Panc1 (cell line): ENCODE results near the gene S100A10. TPM values are rescaled to one million over a fixed set of nuclear protein-coding genes. Genes with fewer than 3 reads are reported as not detected.
A peak's percentile ranks its signal among the peaks of the same experiment; 100 is the strongest.

Experiments used
- ATAC-seq: fragments of 200-7000 bp; cut with Tn5 transposase; 2 replicates; pipeline ENCODE4 v1.9.1; 2020; ENCODE audit warnings: mild to moderate bottlenecking, moderate library complexity
- BruUV-seq: library from RNA; stranded (reverse); fragments of 400-500 nt; replicated peaks from 2 replicates; lab custom pipeline; 2021; lab: Mats Ljungman, UMichigan
- CTCF ChIA-PET: fragments of 300-600 bp; sonication (Branson Sonifier 250); formaldehyde crosslinking; loops from one replicate; lab custom pipeline; 2022; ENCODE audit warnings: antibody characterized with exemption; lab: Charles Lee
- POLR2A ChIA-PET: fragments of 300-600 bp; sonication (Branson Sonifier 250); formaldehyde crosslinking; loops from one replicate; lab custom pipeline; 2022; ENCODE audit warnings: antibody characterized with exemption; lab: Charles Lee
- DNase-seq: peaks from one replicate; pipeline ENCODE4 v3.0.0-alpha.2; 2010; ENCODE audit warnings: low read depth, low spot score
- H3K27ac ChIP-seq: 2 replicates; pipeline ENCODE4 v1.5.1; 2011; ENCODE audit warnings: mild to moderate bottlenecking, low read length, inconsistent platforms
- H3K27me3 ChIP-seq: fragments of 200-500 bp; sonication (Bioruptor generic); 2 replicates; pipeline ENCODE4 v1.6.0; 2014; ENCODE audit warnings: low read length, inconsistent platforms; ENCODE audit not compliant: control insufficient read depth, insufficient read depth
- H3K36me3 ChIP-seq: fragments of 200-500 bp; sonication (Bioruptor generic); 2 replicates; pipeline ENCODE4 v1.5.1; 2014; ENCODE audit warnings: inconsistent platforms, mild to moderate bottlenecking, low read length, moderate library complexity; ENCODE audit not compliant: control insufficient read depth, insufficient read depth
- H3K4me1 ChIP-seq: 2 replicates; pipeline ENCODE4 v1.5.1; 2011; ENCODE audit warnings: inconsistent platforms, mild to moderate bottlenecking, low read length, moderate library complexity; ENCODE audit not compliant: control insufficient read depth, insufficient read depth
- H3K4me3 ChIP-seq, 2 experiments: 2 replicates each; pipeline ENCODE4 v1.5.1; 2011 to 2012; ENCODE audit warnings: low read depth in 2 of 2, low read length in 2 of 2, mild to moderate bottlenecking in 2 of 2, inconsistent platforms in 1 of 2, moderate library complexity in 1 of 2
- H3K9me3 ChIP-seq: fragments of 200-500 bp; sonication (Bioruptor generic); 2 replicates; pipeline ENCODE4 v1.5.1; 2014; ENCODE audit warnings: low read depth, mild to moderate bottlenecking, inconsistent platforms, low read length, moderate library complexity; ENCODE audit not compliant: control insufficient read depth, insufficient read depth
- CTCF ChIP-seq: fragments of 450-650 bp; IDR thresholded peaks from 2 replicates; pipeline ENCODE4 v1.5.1; 2017; ENCODE audit warnings: mild to moderate bottlenecking
- POLR2AphosphoS5 ChIP-seq: IDR thresholded peaks from 2 replicates; pipeline ENCODE4 v1.6.1; 2012; ENCODE audit warnings: mild to moderate bottlenecking, low read depth, low read length, moderate library complexity
- REST ChIP-seq, 2 experiments: IDR thresholded peaks; 2 replicates each; pipeline ENCODE4 v1.6.1; 2011 to 2012; ENCODE audit warnings: low read depth in 2 of 2, control low read depth in 1 of 2, low read length in 1 of 2, mild to moderate bottlenecking in 1 of 2, moderate library complexity in 1 of 2; ENCODE audit not compliant: insufficient read depth in 1 of 2
- SIN3A ChIP-seq: IDR thresholded peaks from 2 replicates; pipeline ENCODE4 v1.6.1; 2012; ENCODE audit warnings: low read depth, mild to moderate bottlenecking, low read length, moderate library complexity, borderline replicate concordance; ENCODE audit not compliant: insufficient read depth
- TCF7L2 ChIP-seq: IDR thresholded peaks from 2 replicates; pipeline ENCODE4 v1.6.1; 2011; ENCODE audit warnings: mild to moderate bottlenecking, low read depth, low read length, inconsistent platforms
- in situ Hi-C: cut with HindIII; loops from 2 replicates; pipeline ENCODE4 v1.10.0; 2016; ENCODE audit warnings: low sequenced_read_pairs, low pct_unique_long_range_greater_than_20kb
- intact Hi-C: fragments of 100-400 bp; cut with micrococcal nuclease; formaldehyde crosslinking; loops from one replicate; pipeline ENCODE4 v1.10.0; 2022; ENCODE audit not compliant: unreplicated experiment
- total RNA-seq: library from RNA; stranded (reverse); gene quantifications from one replicate; pipeline ENCODE4 v1.2.1, GENCODE V29; 2021; ENCODE audit not compliant: unreplicated experiment

Gene S100A10
- total RNA-seq, 1 experiment from 2014 or later = 1,621 TPM

GRCh38 chr1:151936653-151937052, 57.0 kb downstream of the S100A10 start:
- Histone ChIP-seq H3K27me3 (no peaks in the 10 kb centered on the region), H3K4me3 (peak overlapping the region in 1 of 2 experiments; percentile 32; a peak in 2 of 4 replicates), H3K4me1 (peaks cover 41% of the 10 kb centered on the region), H3K27ac (peak overlapping the region; percentile 81), H3K9me3 (no peaks in the 10 kb centered on the region), H3K36me3 (no peaks in the 10 kb centered on the region)
- ChIA-PET POLR2A (interaction anchor here (0.9 to 1.3 kb wide), 2 partner anchors 41 to 53 kb away, joined by 3 read pairs; no protein-coding TSS in a partner anchor), CTCF (interaction anchor here (0.6 to 4.7 kb wide), 2 partner anchors 64 to 101 kb away, joined by 3 to 35 read pairs; no protein-coding TSS in a partner anchor)
- ATAC-seq (peak; percentile 50; the same call in 1 of the 2 replicates), DNase-seq (no peak)
- intact Hi-C loops (loop anchor here (10.0 kb wide), 1 partner anchor 248 kb away; no protein-coding TSS in a partner anchor), in situ Hi-C loops (no loop called here)
- BruUV-seq = no TSS peak
- TF ChIP-seq SIN3A (no peak), TCF7L2 (peak; percentile 64)

- intact Hi-C loops (loop anchor here (10.0 kb wide), 1 partner anchor 249 kb away; no protein-coding TSS in a partner anchor), in situ Hi-C loops (no loop called here)
- DNase-seq (no peak), ATAC-seq (no peak)
- Histone ChIP-seq H3K4me3 (no peak overlapping the region; a peak in 1 of 4 replicates), H3K36me3 (no peaks in the 10 kb centered on the region), H3K4me1 (peaks cover 35% of the 10 kb centered on the region), H3K9me3 (no peaks in the 10 kb centered on the region), H3K27ac (peak overlapping the region; percentile 81), H3K27me3 (no peaks in the 10 kb centered on the region)
- no TSS peak for BruUV-seq
- TF ChIP-seq CTCF = no peak
- no peak for TF ChIP-seq POLR2AphosphoS5
- no peak for TF ChIP-seq TCF7L2
- ChIA-PET CTCF (interaction anchor here (0.6 to 4.7 kb wide), 5 partner anchors 32 to 101 kb away, joined by 3 to 35 read pairs (median 3); no protein-coding TSS in a partner anchor), POLR2A (interaction anchor here (0.9 to 1.3 kb wide), 2 partner anchors 42 to 54 kb away, joined by 3 read pairs; no protein-coding TSS in a partner anchor)
Measured at GRCh38 chr1:151935894-151936602, 57.6 kb downstream of the S100A10 start.

GRCh38 chr1:151935154-151935553, 58.5 kb downstream of the S100A10 start:
- Histone ChIP-seq H3K27ac (peak overlapping the region; percentile 81), H3K4me3 (no peak overlapping the region), H3K9me3 (no peaks in the 10 kb centered on the region), H3K4me1 (peaks cover 32% of the 10 kb centered on the region), H3K36me3 (no peaks in the 10 kb centered on the region), H3K27me3 (no peaks in the 10 kb centered on the region)
- DNase-seq (no peak), ATAC-seq (0 out of 2 replicates have a peak, but pooled peaks have one; percentile 57)
- in situ Hi-C loops (no loop called here), intact Hi-C loops (loop anchor here (10.0 kb wide), 1 partner anchor 250 kb away; no protein-coding TSS in a partner anchor)
- POLR2A ChIA-PET = no interaction called here
- TF ChIP-seq TCF7L2 (no peak), SIN3A (no peak), CTCF (no peak), REST (IDR thresholded peaks at IDR 0.05; ENCODE audit: insufficient read depth in 1 of 2, low read depth in 2 of 2, low read length in 1 of 2) (no peak), POLR2AphosphoS5 (no peak)
- CTCF ChIA-PET = interaction anchor here (0.6 to 4.7 kb wide), 3 partner anchors 33 to 66 kb away, joined by 3 to 35 read pairs (median 3); no protein-coding TSS in a partner anchor
- no TSS peak for BruUV-seq
